Measurements from ENCODE around the gene LMO1. TPM values are rescaled to one million over a fixed set of nuclear protein-coding genes. Genes with fewer than 3 reads are reported as not detected.

The LMO1 gene
- total RNA-seq, 2 donors from 2014 or later = not detected

DNA sequence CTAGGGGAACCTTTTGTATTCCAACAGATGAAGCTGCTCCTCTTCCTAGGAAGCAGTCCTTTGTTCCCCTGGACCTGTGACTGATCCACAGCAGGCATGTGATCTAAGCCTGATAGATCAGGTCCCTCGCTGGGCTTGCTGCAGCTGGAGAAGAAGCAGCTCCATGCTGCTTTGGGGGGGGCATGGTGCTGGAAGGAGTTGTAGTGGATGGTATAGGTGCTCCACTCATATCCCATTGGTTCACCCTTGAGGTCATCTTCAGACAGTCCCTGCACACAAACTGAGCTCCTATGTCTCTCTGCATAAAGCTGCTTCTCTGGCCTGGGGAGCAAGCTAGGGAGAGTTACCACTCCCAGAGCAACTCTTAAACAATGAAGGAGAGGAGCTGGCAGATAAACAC, 85.4 kb downstream of the LMO1 start:
- H3K4me3 ChIP-seq = no peak overlapping the region
- no peak overlapping the region for H3K27ac ChIP-seq
- H3K36me3 ChIP-seq = no peaks in the 10 kb centered on the region
- H3K4me1 ChIP-seq = no peaks in the 10 kb centered on the region
- TF ChIP-seq, protein P1, sequence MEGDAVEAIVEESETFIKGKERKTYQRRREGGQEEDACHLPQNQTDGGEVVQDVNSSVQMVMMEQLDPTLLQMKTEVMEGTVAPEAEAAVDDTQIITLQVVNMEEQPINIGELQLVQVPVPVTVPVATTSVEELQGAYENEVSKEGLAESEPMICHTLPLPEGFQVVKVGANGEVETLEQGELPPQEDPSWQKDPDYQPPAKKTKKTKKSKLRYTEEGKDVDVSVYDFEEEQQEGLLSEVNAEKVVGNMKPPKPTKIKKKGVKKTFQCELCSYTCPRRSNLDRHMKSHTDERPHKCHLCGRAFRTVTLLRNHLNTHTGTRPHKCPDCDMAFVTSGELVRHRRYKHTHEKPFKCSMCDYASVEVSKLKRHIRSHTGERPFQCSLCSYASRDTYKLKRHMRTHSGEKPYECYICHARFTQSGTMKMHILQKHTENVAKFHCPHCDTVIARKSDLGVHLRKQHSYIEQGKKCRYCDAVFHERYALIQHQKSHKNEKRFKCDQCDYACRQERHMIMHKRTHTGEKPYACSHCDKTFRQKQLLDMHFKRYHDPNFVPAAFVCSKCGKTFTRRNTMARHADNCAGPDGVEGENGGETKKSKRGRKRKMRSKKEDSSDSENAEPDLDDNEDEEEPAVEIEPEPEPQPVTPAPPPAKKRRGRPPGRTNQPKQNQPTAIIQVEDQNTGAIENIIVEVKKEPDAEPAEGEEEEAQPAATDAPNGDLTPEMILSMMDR (IDR thresholded peaks at IDR 0.05) = no peak
- H3K9me3 ChIP-seq = no peaks in the 10 kb centered on the region
- H3K27me3 ChIP-seq = no peaks in the 10 kb centered on the region
- no peak for DNase-seq (ENCODE audit: low spot score)

DNA sequence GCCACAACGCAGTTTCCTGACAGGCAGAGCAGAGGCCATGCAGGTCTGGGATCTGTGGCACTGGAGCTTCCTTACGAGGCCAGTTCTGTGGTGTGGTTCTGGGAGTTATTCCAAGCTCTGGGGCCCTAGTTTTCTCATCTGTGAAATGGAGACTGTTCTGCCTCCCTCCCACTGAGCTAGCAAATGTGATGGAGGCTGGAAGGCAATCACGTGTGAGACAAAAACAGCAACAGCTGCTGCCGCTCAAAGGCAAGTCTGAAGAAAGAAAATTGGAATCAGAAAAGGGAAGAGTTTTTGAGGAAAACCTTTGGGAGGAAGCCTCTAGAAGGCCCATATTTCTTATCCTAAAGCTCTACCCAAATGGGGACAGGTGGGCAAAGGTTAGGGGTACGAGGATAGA, 86.5 kb downstream of the LMO1 start:
- no peaks in the 10 kb centered on the region for H3K9me3 ChIP-seq
- no peaks in the 10 kb centered on the region for H3K36me3 ChIP-seq
- H3K27me3 ChIP-seq = no peaks in the 10 kb centered on the region
- H3K27ac ChIP-seq = no peak overlapping the region
- H3K4me1 ChIP-seq = no peaks in the 10 kb centered on the region
- H3K4me3 ChIP-seq = no peak overlapping the region
- no peak for DNase-seq (ENCODE audit: low spot score)
- TF ChIP-seq, protein P1 (IDR thresholded peaks at IDR 0.05) = no peak

Other genes starting within 250 kb of the LMO1 start
- gene TUB, start 182.7 kb downstream of the LMO1 start, total RNA-seq = 10 to 100 TPM; 11.3 to 22.9 TPM
- 1 to 10 TPM; 7.9 to 8.5 TPM for gene RIC3, start 94.9 kb downstream of the LMO1 start, total RNA-seq